ENCODE results near the gene ATOSB. TPM values are rescaled to one million over a fixed set of nuclear protein-coding genes. Genes with fewer than 3 reads are reported as not detected.

Gene ATOSB
- total and polyA plus RNA-seq, 9 of the 15 experiments (the other 6 are each of a cell fraction or from before 2014, with no cell fraction given): 0.45 to 8.0 (median 4.2) TPM

DNA sequence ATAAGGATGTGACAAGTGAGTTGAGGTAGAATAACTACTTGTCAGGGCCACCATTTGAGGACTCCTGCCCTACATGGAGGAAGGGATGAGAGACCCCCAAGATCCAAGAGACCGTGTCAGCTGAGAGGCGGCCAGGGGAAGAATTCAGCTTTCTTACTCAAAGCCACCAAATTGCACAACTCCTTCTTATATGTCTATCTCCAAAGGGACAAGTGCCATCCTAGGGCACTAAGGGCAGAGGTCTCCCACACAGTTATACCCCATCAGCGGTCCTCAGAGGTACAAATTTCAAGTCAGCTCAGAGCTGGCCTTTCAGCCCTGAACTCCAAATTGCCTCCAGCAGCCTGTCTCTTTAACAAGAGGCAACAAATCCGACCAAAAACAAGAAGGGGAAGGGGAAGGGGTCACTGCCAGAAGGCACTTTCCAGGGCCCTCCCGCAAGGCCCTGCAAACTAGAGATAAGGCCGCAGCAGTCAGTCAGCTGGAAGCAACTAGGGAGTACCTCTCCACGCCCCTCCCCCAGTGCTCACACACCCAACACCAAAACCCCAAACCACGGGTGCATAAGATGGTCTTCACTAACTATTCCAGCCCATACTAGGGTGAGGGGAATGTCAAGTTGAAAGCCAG is 6.6 kb downstream of the ATOSB start (continued):
- TF ChIP-seq BRD4 (IDR thresholded peaks at IDR 0.05): no peak
- TF ChIP-seq PURB (CRISPR knock-in tag; IDR thresholded peaks at IDR 0.05; ENCODE audit: low read depth): no peak
- TF ChIP-seq XRCC5 (IDR thresholded peaks at IDR 0.05; ENCODE audit: low read depth, low read length): no peak
- TF ChIP-seq, protein P1, sequence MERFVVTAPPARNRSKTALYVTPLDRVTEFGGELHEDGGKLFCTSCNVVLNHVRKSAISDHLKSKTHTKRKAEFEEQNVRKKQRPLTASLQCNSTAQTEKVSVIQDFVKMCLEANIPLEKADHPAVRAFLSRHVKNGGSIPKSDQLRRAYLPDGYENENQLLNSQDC (CRISPR knock-in tag; IDR thresholded peaks at IDR 0.05): no peak
- TF ChIP-seq ZC3H11A (IDR thresholded peaks at IDR 0.05; ENCODE audit: low read depth, low read length): no peak
- no peak; the same call in 1 of the 2 replicates for TF ChIP-seq ZNF311 (CRISPR knock-in tag; IDR thresholded peaks at IDR 0.05)
- TF ChIP-seq ARHGAP35 (IDR thresholded peaks at IDR 0.05; ENCODE audit: partially characterized antibody): no peak
- TF ChIP-seq SMAD1 (IDR thresholded peaks at IDR 0.05; ENCODE audit: low read depth, low read length, partially characterized antibody): no peak
- TF ChIP-seq ZNF785 (CRISPR knock-in tag; IDR thresholded peaks at IDR 0.05): no peak
- no peak for TF ChIP-seq ZFP1 (CRISPR knock-in tag; IDR thresholded peaks at IDR 0.05)
- no peak for TF ChIP-seq ZNF121 (CRISPR knock-in tag; conservative IDR thresholded peaks at IDR 0.05)
- TF ChIP-seq ETV6 (IDR thresholded peaks at IDR 0.05; ENCODE audit: borderline replicate concordance in 1 of 2, low read depth in 2 of 2, low read length in 1 of 2): no peak
- TF ChIP-seq ETV6 (CRISPR knock-in tag; IDR thresholded peaks at IDR 0.05; ENCODE audit: borderline replicate concordance): no peak
- TF ChIP-seq ZZZ3 (IDR thresholded peaks at IDR 0.05): no peak
- TF ChIP-seq, protein P2, sequence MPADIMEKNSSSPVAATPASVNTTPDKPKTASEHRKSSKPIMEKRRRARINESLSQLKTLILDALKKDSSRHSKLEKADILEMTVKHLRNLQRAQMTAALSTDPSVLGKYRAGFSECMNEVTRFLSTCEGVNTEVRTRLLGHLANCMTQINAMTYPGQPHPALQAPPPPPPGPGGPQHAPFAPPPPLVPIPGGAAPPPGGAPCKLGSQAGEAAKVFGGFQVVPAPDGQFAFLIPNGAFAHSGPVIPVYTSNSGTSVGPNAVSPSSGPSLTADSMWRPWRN (IDR thresholded peaks at IDR 0.05; ENCODE audit: low read depth): no peak; the same call in 1 of the 2 replicates
- TF ChIP-seq, protein P3, sequence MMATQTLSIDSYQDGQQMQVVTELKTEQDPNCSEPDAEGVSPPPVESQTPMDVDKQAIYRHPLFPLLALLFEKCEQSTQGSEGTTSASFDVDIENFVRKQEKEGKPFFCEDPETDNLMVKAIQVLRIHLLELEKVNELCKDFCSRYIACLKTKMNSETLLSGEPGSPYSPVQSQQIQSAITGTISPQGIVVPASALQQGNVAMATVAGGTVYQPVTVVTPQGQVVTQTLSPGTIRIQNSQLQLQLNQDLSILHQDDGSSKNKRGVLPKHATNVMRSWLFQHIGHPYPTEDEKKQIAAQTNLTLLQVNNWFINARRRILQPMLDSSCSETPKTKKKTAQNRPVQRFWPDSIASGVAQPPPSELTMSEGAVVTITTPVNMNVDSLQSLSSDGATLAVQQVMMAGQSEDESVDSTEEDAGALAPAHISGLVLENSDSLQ (IDR thresholded peaks at IDR 0.05): peak; percentile 90
- TF ChIP-seq, protein P4, sequence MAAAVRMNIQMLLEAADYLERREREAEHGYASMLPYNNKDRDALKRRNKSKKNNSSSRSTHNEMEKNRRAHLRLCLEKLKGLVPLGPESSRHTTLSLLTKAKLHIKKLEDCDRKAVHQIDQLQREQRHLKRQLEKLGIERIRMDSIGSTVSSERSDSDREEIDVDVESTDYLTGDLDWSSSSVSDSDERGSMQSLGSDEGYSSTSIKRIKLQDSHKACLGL (CRISPR knock-in tag; IDR thresholded peaks at IDR 0.05; ENCODE audit: borderline replicate concordance, poor library complexity, severe bottlenecking): no peak
- TF ChIP-seq ZBTB8A (IDR thresholded peaks at IDR 0.05; ENCODE audit: partially characterized antibody): no peak
- TF ChIP-seq BRCA1 (IDR thresholded peaks at IDR 0.05): no peak
- TF ChIP-seq BRCA1 (CRISPR knock-in tag; IDR thresholded peaks at IDR 0.05): no peak
- no peak for TF ChIP-seq RBM17 (IDR thresholded peaks at IDR 0.05; ENCODE audit: borderline replicate concordance, low read depth, low read length)
- TF ChIP-seq, protein P5, sequence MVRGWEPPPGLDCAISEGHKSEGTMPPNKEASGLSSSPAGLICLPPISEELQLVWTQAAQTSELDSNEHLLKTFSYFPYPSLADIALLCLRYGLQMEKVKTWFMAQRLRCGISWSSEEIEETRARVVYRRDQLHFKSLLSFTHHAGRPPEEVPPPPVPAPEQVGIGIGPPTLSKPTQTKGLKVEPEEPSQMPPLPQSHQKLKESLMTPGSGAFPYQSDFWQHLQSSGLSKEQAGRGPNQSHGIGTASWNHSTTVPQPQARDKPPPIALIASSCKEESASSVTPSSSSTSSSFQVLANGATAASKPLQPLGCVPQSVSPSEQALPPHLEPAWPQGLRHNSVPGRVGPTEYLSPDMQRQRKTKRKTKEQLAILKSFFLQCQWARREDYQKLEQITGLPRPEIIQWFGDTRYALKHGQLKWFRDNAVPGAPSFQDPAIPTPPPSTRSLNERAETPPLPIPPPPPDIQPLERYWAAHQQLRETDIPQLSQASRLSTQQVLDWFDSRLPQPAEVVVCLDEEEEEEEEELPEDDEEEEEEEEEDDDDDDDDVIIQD (CRISPR knock-in tag; IDR thresholded peaks at IDR 0.05): no peak
- TF ChIP-seq TARDBP (IDR thresholded peaks at IDR 0.05): peak; percentile 72; the same call in 1 of the 2 replicates
- no peak for TF ChIP-seq ZNF717 (CRISPR knock-in tag; IDR thresholded peaks at IDR 0.05)
- peak; percentile 95 for TF ChIP-seq KLF16 (IDR thresholded peaks at IDR 0.05)
